Measurements from ENCODE around the gene HAGHL. TPM values are rescaled to one million over a fixed set of nuclear protein-coding genes. Genes with fewer than 3 reads are reported as not detected.
"Not testable (repeated sequence)": the region's sequence is repeated elsewhere in the genome, so short reads cannot be mapped to it uniquely, and the experiment has no call there.

Gene HAGHL
- total and polyA plus RNA-seq, 2 donors from 2014 or later = 7.5 to 18.0 TPM

GRCh38 chr16:711548-712320, 15.2 kb upstream of the HAGHL start:
- H3K36me3 ChIP-seq (ENCODE audit: control insufficient read depth in 2 of 3, insufficient read depth in 3 of 3, low read length in 3 of 3) = no peaks in the 10 kb centered on the region
- FAIRE-seq = no peak
- H3K9ac ChIP-seq (ENCODE audit: low read length in 3 of 3) = no peak overlapping the region
- intact Hi-C loops (cut with DNase I) = no loop called here
- H3K4me3 ChIP-seq (ENCODE audit: low read length in 3 of 3) = no peak overlapping the region
- DNase-seq = peak; percentile 60 to 93 (median 80)
- H3K27me3 ChIP-seq (ENCODE audit: control insufficient read depth, insufficient read depth, low read length) = peaks cover 6% of the 10 kb centered on the region
- H3K4me1 ChIP-seq (ENCODE audit: control insufficient read depth in 2 of 3, insufficient read depth in 2 of 3, low read depth in 1 of 3, low read length in 3 of 3) = peaks cover 0 to 16% (median 0%) of the 10 kb centered on the region in 3 donors
- peak; percentile 92 for TF ChIP-seq CTCF (IDR thresholded peaks at IDR 0.05; ENCODE audit: borderline replicate concordance, extremely low read depth, insufficient read depth)
- no peaks in the 10 kb centered on the region for H3K9me3 ChIP-seq (ENCODE audit: control insufficient read depth in 2 of 3, insufficient read depth in 1 of 3, low read length in 3 of 3)
- H3K27ac ChIP-seq (ENCODE audit: low read depth in 2 of 2, low read length in 2 of 2) = no peak overlapping the region

GRCh38 chr16:712740-713250, 14.1 kb upstream of the HAGHL start:
- H3K4me3 ChIP-seq (ENCODE audit: low read length in 3 of 3); H3K27me3 ChIP-seq (ENCODE audit: control insufficient read depth, insufficient read depth, low read length); H3K9ac ChIP-seq (ENCODE audit: low read length in 3 of 3); H3K36me3 ChIP-seq (ENCODE audit: control insufficient read depth in 2 of 3, insufficient read depth in 3 of 3, low read length in 3 of 3); H3K9me3 ChIP-seq (ENCODE audit: control insufficient read depth in 2 of 3, insufficient read depth in 1 of 3, low read length in 3 of 3); intact Hi-C loops (cut with DNase I); FAIRE-seq; H3K27ac ChIP-seq (ENCODE audit: low read depth in 2 of 2, low read length in 2 of 2); DNase-seq: not testable (repeated sequence)
- peaks cover 0 to 19% (median 0%) of the 10 kb centered on the region in 3 donors for H3K4me1 ChIP-seq (ENCODE audit: control insufficient read depth in 2 of 3, insufficient read depth in 2 of 3, low read depth in 1 of 3, low read length in 3 of 3)

GRCh38 chr16:714079-714478, 12.8 kb upstream of the HAGHL start:
- no peak overlapping the region for H3K9ac ChIP-seq (ENCODE audit: low read length in 3 of 3)
- intact Hi-C loops (cut with DNase I) = no loop called here

More at GRCh38 chr16:714079-714478, 12.8 kb upstream of the HAGHL start:
- no peak for TF ChIP-seq CTCF (IDR thresholded peaks at IDR 0.05; ENCODE audit: borderline replicate concordance, extremely low read depth, insufficient read depth)
- Histone ChIP-seq H3K27ac (ENCODE audit: low read depth in 2 of 2, low read length in 2 of 2) (no peak overlapping the region), H3K4me1 (ENCODE audit: control insufficient read depth in 2 of 3, insufficient read depth in 2 of 3, low read depth in 1 of 3, low read length in 3 of 3) (peaks cover 0 to 20% (median 0%) of the 10 kb centered on the region in 3 donors), H3K27me3 (ENCODE audit: control insufficient read depth, insufficient read depth, low read length) (no peaks in the 10 kb centered on the region), H3K4me3 (ENCODE audit: low read length in 3 of 3) (no peak overlapping the region), H3K9me3 (ENCODE audit: control insufficient read depth in 2 of 3, insufficient read depth in 1 of 3, low read length in 3 of 3) (no peaks in the 10 kb centered on the region), H3K36me3 (ENCODE audit: control insufficient read depth in 2 of 3, insufficient read depth in 3 of 3, low read length in 3 of 3) (no peaks in the 10 kb centered on the region)
- FAIRE-seq = no peak
- no peak for DNase-seq
